ENCODE data around the gene EXOC4.

- TF ChIP-seq, protein P1, sequence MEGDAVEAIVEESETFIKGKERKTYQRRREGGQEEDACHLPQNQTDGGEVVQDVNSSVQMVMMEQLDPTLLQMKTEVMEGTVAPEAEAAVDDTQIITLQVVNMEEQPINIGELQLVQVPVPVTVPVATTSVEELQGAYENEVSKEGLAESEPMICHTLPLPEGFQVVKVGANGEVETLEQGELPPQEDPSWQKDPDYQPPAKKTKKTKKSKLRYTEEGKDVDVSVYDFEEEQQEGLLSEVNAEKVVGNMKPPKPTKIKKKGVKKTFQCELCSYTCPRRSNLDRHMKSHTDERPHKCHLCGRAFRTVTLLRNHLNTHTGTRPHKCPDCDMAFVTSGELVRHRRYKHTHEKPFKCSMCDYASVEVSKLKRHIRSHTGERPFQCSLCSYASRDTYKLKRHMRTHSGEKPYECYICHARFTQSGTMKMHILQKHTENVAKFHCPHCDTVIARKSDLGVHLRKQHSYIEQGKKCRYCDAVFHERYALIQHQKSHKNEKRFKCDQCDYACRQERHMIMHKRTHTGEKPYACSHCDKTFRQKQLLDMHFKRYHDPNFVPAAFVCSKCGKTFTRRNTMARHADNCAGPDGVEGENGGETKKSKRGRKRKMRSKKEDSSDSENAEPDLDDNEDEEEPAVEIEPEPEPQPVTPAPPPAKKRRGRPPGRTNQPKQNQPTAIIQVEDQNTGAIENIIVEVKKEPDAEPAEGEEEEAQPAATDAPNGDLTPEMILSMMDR (IDR thresholded peaks at IDR 0.05): no peak
- TF ChIP-seq EP300 (IDR thresholded peaks at IDR 0.05): no peak
Measured at GRCh38 chr7:133873631-133874030, 620.8 kb downstream of the EXOC4 start.

Measured in sigmoid colon (tissue), 4 donors.